ENCODE results near the gene HCFC1.

Gene HCFC1

GRCh38 chrX:153964105-153964504, 7.5 kb downstream of the HCFC1 start:
- DNase-seq (ENCODE audit: extremely low spot score), result no peak
- POLR2A ChIA-PET, result no interaction called here
- TF ChIP-seq ELF4 (IDR thresholded peaks at IDR 0.05) (no peak), TARDBP (IDR thresholded peaks at IDR 0.05) (no peak)
- CTCF ChIA-PET, result interaction anchor here (1.4 kb wide), 1 partner anchor 17 kb away, joined by 4 read pairs; no protein-coding TSS in a partner anchor

DNA sequence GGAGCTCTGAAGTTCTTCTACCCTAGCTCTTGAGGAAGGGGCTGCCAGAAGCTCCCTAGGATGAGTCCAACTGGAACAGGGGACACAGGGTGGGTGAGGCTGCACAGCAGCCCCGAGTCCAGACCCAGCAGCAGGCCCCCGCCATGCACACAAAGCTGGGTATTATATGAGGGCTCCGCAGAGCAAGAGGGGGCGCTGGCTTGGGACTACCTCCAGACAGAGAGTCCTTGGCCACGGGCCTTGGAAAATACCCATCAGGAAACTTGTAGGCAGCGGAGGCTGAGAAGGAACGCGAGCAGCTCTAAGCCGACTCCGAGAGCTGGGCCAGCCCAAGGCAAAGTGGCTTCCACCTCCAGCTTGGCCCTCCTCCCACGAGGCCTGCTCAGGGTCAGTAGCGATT, 8.1 kb downstream of the HCFC1 start:
- POLR2A ChIA-PET, result no interaction called here
- CTCF ChIA-PET, result interaction anchor here (0.6 to 1.4 kb wide), 2 partner anchors 17 to 1015 kb away, joined by 3 to 4 read pairs; no protein-coding TSS in a partner anchor
- no peak for TF ChIP-seq ARNT (IDR thresholded peaks at IDR 0.05)
- TF ChIP-seq FOXA1 (IDR thresholded peaks at IDR 0.05), result no peak
- TF ChIP-seq L3MBTL2 (conservative IDR thresholded peaks at IDR 0.05), result no peak
- TF ChIP-seq FOXK2 (IDR thresholded peaks at IDR 0.05), result no peak
- TF ChIP-seq, protein P1, sequence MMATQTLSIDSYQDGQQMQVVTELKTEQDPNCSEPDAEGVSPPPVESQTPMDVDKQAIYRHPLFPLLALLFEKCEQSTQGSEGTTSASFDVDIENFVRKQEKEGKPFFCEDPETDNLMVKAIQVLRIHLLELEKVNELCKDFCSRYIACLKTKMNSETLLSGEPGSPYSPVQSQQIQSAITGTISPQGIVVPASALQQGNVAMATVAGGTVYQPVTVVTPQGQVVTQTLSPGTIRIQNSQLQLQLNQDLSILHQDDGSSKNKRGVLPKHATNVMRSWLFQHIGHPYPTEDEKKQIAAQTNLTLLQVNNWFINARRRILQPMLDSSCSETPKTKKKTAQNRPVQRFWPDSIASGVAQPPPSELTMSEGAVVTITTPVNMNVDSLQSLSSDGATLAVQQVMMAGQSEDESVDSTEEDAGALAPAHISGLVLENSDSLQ (IDR thresholded peaks at IDR 0.05), result no peak
- TF ChIP-seq SUZ12 (IDR thresholded peaks at IDR 0.05), result no peak
- no peak for TF ChIP-seq CTBP1 (IDR thresholded peaks at IDR 0.05; ENCODE audit: borderline replicate concordance)
- TF ChIP-seq ELF4 (IDR thresholded peaks at IDR 0.05), result no peak
- no peak for TF ChIP-seq LEF1 (IDR thresholded peaks at IDR 0.05; ENCODE audit: borderline replicate concordance)
- no peak for TF ChIP-seq HDGF (IDR thresholded peaks at IDR 0.05; ENCODE audit: borderline replicate concordance)
- TF ChIP-seq BHLHE40 (IDR thresholded peaks at IDR 0.05; ENCODE audit: borderline replicate concordance), result no peak
- TF ChIP-seq FOXM1 (IDR thresholded peaks at IDR 0.05; ENCODE audit: borderline replicate concordance), result no peak
- no peak for TF ChIP-seq SP1 (IDR thresholded peaks at IDR 0.05)
- no peak for TF ChIP-seq NFRKB (IDR thresholded peaks at IDR 0.05)
- no peak for TF ChIP-seq ZNF384 (IDR thresholded peaks at IDR 0.05)
- TF ChIP-seq TARDBP (IDR thresholded peaks at IDR 0.05), result no peak
- DNase-seq (ENCODE audit: extremely low spot score), result no peak

GRCh38 chrX:153961292-153961691, 10.3 kb downstream of the HCFC1 start:
- DNase-seq (ENCODE audit: extremely low spot score), result no peak
- ChIA-PET POLR2A (interaction anchor here (1.5 kb wide), 1 partner anchor 13 kb away, joined by 3 read pairs; no protein-coding TSS in a partner anchor), CTCF (interaction anchor here (1.8 kb wide), 1 partner anchor 14 kb away, joined by 6 read pairs; no protein-coding TSS in a partner anchor)
- TF ChIP-seq, protein P1 (IDR thresholded peaks at IDR 0.05), result no peak
- TF ChIP-seq BHLHE40 (IDR thresholded peaks at IDR 0.05; ENCODE audit: borderline replicate concordance) (no peak), CTBP1 (IDR thresholded peaks at IDR 0.05; ENCODE audit: borderline replicate concordance) (no peak), FOXA1 (IDR thresholded peaks at IDR 0.05) (no peak), TARDBP (IDR thresholded peaks at IDR 0.05) (no peak), ZNF384 (IDR thresholded peaks at IDR 0.05) (no peak), NFRKB (IDR thresholded peaks at IDR 0.05) (no peak), FOXM1 (IDR thresholded peaks at IDR 0.05; ENCODE audit: borderline replicate concordance) (no peak), SP1 (IDR thresholded peaks at IDR 0.05) (no peak), HDGF (IDR thresholded peaks at IDR 0.05; ENCODE audit: borderline replicate concordance) (no peak), SUZ12 (IDR thresholded peaks at IDR 0.05) (no peak), LEF1 (IDR thresholded peaks at IDR 0.05; ENCODE audit: borderline replicate concordance) (no peak), ELF4 (IDR thresholded peaks at IDR 0.05) (no peak), FOXK2 (IDR thresholded peaks at IDR 0.05) (no peak), ARNT (IDR thresholded peaks at IDR 0.05) (no peak), L3MBTL2 (conservative IDR thresholded peaks at IDR 0.05) (no peak)

DNA sequence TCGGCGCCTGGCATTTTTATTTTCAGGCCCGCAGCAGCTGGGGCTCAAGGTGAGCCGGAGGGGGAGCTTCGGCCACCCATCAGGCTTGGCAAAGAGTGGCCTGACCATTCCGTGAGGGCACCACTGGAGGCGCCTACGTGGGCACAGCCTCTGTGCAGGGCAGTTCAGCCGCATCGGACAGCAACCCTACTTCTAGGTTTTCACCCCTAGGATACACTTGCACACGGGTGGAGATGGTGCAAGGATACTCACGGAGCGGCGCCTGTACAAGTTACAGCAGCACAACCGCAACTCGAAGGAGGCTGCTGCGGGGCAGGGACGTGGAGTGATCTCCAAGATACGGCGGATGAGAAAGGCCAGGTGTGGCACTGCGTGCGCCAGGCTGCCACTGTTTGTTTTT, 10.8 kb downstream of the HCFC1 start:
- ChIA-PET CTCF (no interaction called here), POLR2A (interaction anchor here (1.5 kb wide), 1 partner anchor 13 kb away, joined by 3 read pairs; no protein-coding TSS in a partner anchor)
- no peak for DNase-seq (ENCODE audit: extremely low spot score)
- no peak for TF ChIP-seq CTBP1 (IDR thresholded peaks at IDR 0.05; ENCODE audit: borderline replicate concordance)

GRCh38 chrX:153960077-153960476, 11.5 kb downstream of the HCFC1 start:
- ChIA-PET POLR2A (no interaction called here), CTCF (no interaction called here)
- DNase-seq (ENCODE audit: extremely low spot score), result no peak
- TF ChIP-seq ARNT (IDR thresholded peaks at IDR 0.05) (no peak), HDGF (IDR thresholded peaks at IDR 0.05; ENCODE audit: borderline replicate concordance) (no peak), FOXA1 (IDR thresholded peaks at IDR 0.05) (no peak), L3MBTL2 (conservative IDR thresholded peaks at IDR 0.05) (no peak), SP1 (IDR thresholded peaks at IDR 0.05) (no peak)

DNA sequence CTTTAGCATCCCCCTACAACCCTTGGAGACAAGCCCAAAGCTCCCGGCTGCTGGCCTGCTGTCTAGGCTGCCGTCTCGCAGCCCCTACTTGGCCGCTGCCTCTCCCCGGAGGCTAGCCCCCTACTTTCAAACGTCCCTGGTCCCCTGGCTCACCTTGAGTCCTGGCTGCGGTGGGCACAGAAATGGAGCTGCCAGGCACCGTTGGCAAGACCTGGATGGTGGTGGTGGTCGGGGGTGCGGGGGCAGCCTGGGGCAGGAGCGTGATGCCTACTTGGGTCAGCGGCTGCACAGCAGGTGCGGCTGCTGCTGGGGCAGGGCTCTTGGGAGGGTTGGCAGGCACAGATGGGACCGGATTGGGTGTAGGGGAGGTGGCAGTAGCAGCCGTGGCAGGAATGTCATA, 12.0 kb downstream of the HCFC1 start:
- ChIA-PET POLR2A (no interaction called here), CTCF (no interaction called here)
- TF ChIP-seq TARDBP (IDR thresholded peaks at IDR 0.05), result no peak
- TF ChIP-seq ARNT (IDR thresholded peaks at IDR 0.05), result no peak
- no peak for TF ChIP-seq L3MBTL2 (conservative IDR thresholded peaks at IDR 0.05)
- TF ChIP-seq ZNF384 (IDR thresholded peaks at IDR 0.05), result no peak
- no peak for TF ChIP-seq FOXM1 (IDR thresholded peaks at IDR 0.05; ENCODE audit: borderline replicate concordance)
- no peak for TF ChIP-seq HDGF (IDR thresholded peaks at IDR 0.05; ENCODE audit: borderline replicate concordance)
- TF ChIP-seq FOXA1 (IDR thresholded peaks at IDR 0.05), result no peak
- no peak for TF ChIP-seq SUZ12 (IDR thresholded peaks at IDR 0.05)
- TF ChIP-seq CTBP1 (IDR thresholded peaks at IDR 0.05; ENCODE audit: borderline replicate concordance), result no peak
- TF ChIP-seq, protein P1 (IDR thresholded peaks at IDR 0.05), result no peak
- no peak for TF ChIP-seq LEF1 (IDR thresholded peaks at IDR 0.05; ENCODE audit: borderline replicate concordance)
- no peak for TF ChIP-seq BHLHE40 (IDR thresholded peaks at IDR 0.05; ENCODE audit: borderline replicate concordance)
- no peak for TF ChIP-seq FOXK2 (IDR thresholded peaks at IDR 0.05)
- TF ChIP-seq SP1 (IDR thresholded peaks at IDR 0.05), result no peak
- TF ChIP-seq ELF4 (IDR thresholded peaks at IDR 0.05), result no peak
- no peak for TF ChIP-seq NFRKB (IDR thresholded peaks at IDR 0.05)
- DNase-seq (ENCODE audit: extremely low spot score), result no peak
